Mesenchymal stem cell (in vitro differentiated cells and primary cell): ENCODE data around the gene SCARB1.
A peak's percentile ranks its signal among the peaks of the same experiment; 100 is the strongest.

Experiments
- DNase-seq: peaks from one replicate; pipeline ENCODE4 v3.0.0-alpha.2; 2013
- H2AFZ ChIP-seq: one replicate; pipeline ENCODE4 v1.6.1; 2013; ENCODE audit warnings: low read depth, mild to moderate bottlenecking, control low read depth, inconsistent platforms, low read length, moderate library complexity
- H2AK5ac ChIP-seq: 2 replicates; pipeline ENCODE4 v1.6.1; 2013; ENCODE audit warnings: low read length, moderate library complexity, mild to moderate bottlenecking, inconsistent platforms; ENCODE audit not compliant: severe bottlenecking
- H2BK120ac ChIP-seq: one replicate; pipeline ENCODE4 v1.6.1; 2013; ENCODE audit warnings: low read depth, mild to moderate bottlenecking, inconsistent platforms, low read length, moderate library complexity
- H2BK12ac ChIP-seq, 2 experiments: one replicate each; pipeline ENCODE4 v1.6.1; 2013; ENCODE audit warnings: inconsistent platforms in 2 of 2, low read length in 2 of 2, mild to moderate bottlenecking in 2 of 2, moderate library complexity in 2 of 2, control low read depth in 1 of 2
- H2BK15ac ChIP-seq: one replicate; pipeline ENCODE4 v1.6.1; 2013; ENCODE audit warnings: mild to moderate bottlenecking, low read depth, inconsistent platforms; ENCODE audit not compliant: poor library complexity, severe bottlenecking
- H2BK5ac ChIP-seq: 2 replicates; pipeline ENCODE4 v1.6.1; 2013; ENCODE audit warnings: low read depth, mild to moderate bottlenecking, low read length, control low read depth, inconsistent platforms; ENCODE audit not compliant: poor library complexity, severe bottlenecking
- H3K14ac ChIP-seq, 2 experiments: one replicate each; pipeline ENCODE4 v1.6.1; 2013; ENCODE audit warnings: inconsistent platforms in 2 of 2, low read length in 2 of 2, control low read depth in 1 of 2, mild to moderate bottlenecking in 1 of 2, moderate library complexity in 1 of 2
- H3K18ac ChIP-seq, 2 experiments: one replicate each; pipeline ENCODE4 v1.6.1; 2013; ENCODE audit warnings: inconsistent platforms in 2 of 2, low read length in 2 of 2, control low read depth in 1 of 2, low read depth in 1 of 2, mild to moderate bottlenecking in 1 of 2
- H3K23ac ChIP-seq, 2 experiments: one replicate each; pipeline ENCODE4 v1.6.1; 2013; ENCODE audit warnings: inconsistent platforms in 2 of 2, low read length in 2 of 2, mild to moderate bottlenecking in 2 of 2, moderate library complexity in 2 of 2, control low read depth in 1 of 2
- H3K27ac ChIP-seq: 2 replicates; pipeline ENCODE4 v1.5.1; 2013; ENCODE audit warnings: mild to moderate bottlenecking, moderate library complexity, low read length, control low read depth, inconsistent platforms; ENCODE audit not compliant: poor library complexity, severe bottlenecking
- H3K27me3 ChIP-seq, 2 experiments: 2 replicates each; pipeline versions ENCODE4 v1.6.1 to v1.7.0; 2013; ENCODE audit warnings: low read length in 2 of 2, mild to moderate bottlenecking in 2 of 2, moderate library complexity in 2 of 2, control low read depth in 1 of 2, inconsistent platforms in 1 of 2; ENCODE audit not compliant: control insufficient read depth in 1 of 2, insufficient read depth in 1 of 2
- H3K36me3 ChIP-seq, 2 experiments: 2 replicates each; pipeline versions ENCODE4 v1.6.1 to v1.7.0; 2013; ENCODE audit warnings: low read length in 2 of 2, control low read depth in 1 of 2, inconsistent platforms in 1 of 2, low read depth in 1 of 2, mild to moderate bottlenecking in 1 of 2; ENCODE audit not compliant: insufficient read depth in 2 of 2, control insufficient read depth in 1 of 2
- H3K4ac ChIP-seq, 2 experiments: one replicate each; pipeline ENCODE4 v1.6.1; 2013; ENCODE audit warnings: inconsistent platforms in 2 of 2, low read length in 2 of 2, mild to moderate bottlenecking in 2 of 2, moderate library complexity in 2 of 2, control low read depth in 1 of 2, low read depth in 1 of 2
- H3K4me1 ChIP-seq: 2 replicates; pipeline ENCODE4 v1.6.1; 2013; ENCODE audit warnings: low read depth, low read length, control low read depth; ENCODE audit not compliant: control insufficient read depth, insufficient read depth
- H3K4me2 ChIP-seq: 2 replicates; pipeline ENCODE4 v1.6.1; 2013; ENCODE audit warnings: low read length, mild to moderate bottlenecking, inconsistent platforms; ENCODE audit not compliant: poor library complexity, severe bottlenecking
- H3K4me3 ChIP-seq, 2 experiments: 2 replicates each; pipeline versions ENCODE4 v1.5.1 to v1.7.0; 2013; ENCODE audit warnings: low read length in 2 of 2, mild to moderate bottlenecking in 2 of 2, control low read depth in 1 of 2, low read depth in 1 of 2; ENCODE audit not compliant: insufficient read depth in 1 of 2
- H3K79me1 ChIP-seq: replicated peaks from 2 replicates; pipeline ENCODE4 v1.6.1; 2013; ENCODE audit warnings: mild to moderate bottlenecking, control low read depth, low read length, inconsistent platforms; ENCODE audit not compliant: poor library complexity, severe bottlenecking
- H3K9ac ChIP-seq: 2 replicates; pipeline ENCODE4 v1.7.0; 2013; ENCODE audit warnings: mild to moderate bottlenecking, low read length, moderate library complexity
- H3K9me3 ChIP-seq: 2 replicates; pipeline ENCODE4 v1.7.0; 2013; ENCODE audit warnings: mild to moderate bottlenecking, low read length; ENCODE audit not compliant: control insufficient read depth
- H4K8ac ChIP-seq: one replicate; pipeline ENCODE4 v1.6.1; 2013; ENCODE audit warnings: inconsistent platforms, mild to moderate bottlenecking, low read length, moderate library complexity
- H4K91ac ChIP-seq: one replicate; pipeline ENCODE4 v1.6.1; 2013; ENCODE audit warnings: mild to moderate bottlenecking, low read length, inconsistent platforms
- WGBS: methylation state at CpG from one replicate; pipeline ENCODE4 v1.1.7; 2013; ENCODE audit warnings: mixed read lengths; 5-methylcytosine and 5-hydroxymethylcytosine counted together

The SCARB1 gene

DNA sequence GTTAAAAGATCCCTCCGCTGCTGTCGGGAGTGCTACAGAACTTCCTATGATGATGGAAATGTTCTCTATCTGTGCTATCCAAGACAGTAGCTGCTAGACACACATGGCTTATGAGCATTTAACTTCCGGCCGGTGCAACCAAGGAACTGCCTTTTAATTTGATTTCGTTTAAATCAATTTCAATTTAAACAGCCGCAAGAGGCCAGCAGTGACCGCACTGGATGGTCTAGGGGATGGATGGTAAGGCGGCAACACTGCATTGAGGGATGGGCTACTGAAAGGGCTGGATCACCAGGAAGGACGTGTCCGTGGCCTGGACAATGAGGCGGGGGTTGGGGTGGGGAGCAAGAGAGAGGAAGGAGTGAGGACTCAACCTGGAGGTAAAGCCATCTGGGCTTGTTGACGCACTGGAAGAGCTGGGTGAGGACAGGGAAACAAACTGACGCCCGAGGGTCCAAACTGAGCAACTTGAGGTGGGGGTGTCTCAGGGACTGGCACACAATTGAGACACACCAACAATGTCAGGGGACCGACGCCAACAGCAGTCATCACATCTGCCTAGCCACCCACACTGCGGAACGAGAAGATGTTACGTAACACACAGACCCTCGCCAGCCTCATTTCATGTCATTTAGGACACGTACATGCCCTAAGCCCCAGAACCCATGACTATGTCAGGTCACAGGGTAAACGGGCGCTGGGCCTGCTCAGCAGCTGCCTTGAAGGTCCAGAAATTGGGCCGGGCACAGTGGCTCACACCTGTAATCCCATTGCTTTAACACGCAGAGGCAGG lies 57.6 kb downstream of the SCARB1 start:
- WGBS, result 97% methylated on average over 25 of the region's 25 CpGs
- H4K91ac ChIP-seq, result no peak overlapping the region
- H2BK5ac ChIP-seq, result no peak overlapping the region
- H3K9me3 ChIP-seq, result no peaks in the 10 kb centered on the region
- no peak overlapping the region for H3K4me3 ChIP-seq
- no peak overlapping the region for H2AFZ ChIP-seq
- peaks cover 3 to 42% of the 10 kb centered on the region in 2 experiments for H3K36me3 ChIP-seq
- H3K23ac ChIP-seq, result no peak overlapping the region
- DNase-seq, result no peak
- H3K79me1 ChIP-seq, result no peaks in the 10 kb centered on the region
- peaks cover 1% of the 10 kb centered on the region for H3K4me1 ChIP-seq
- no peak overlapping the region for H3K9ac ChIP-seq
- H3K27ac ChIP-seq, result no peak overlapping the region
- H3K27me3 ChIP-seq, result no peaks in the 10 kb centered on the region
- H3K14ac ChIP-seq, result no peak overlapping the region
- no peak overlapping the region for H3K4me2 ChIP-seq
- no peak overlapping the region for H3K18ac ChIP-seq
- H3K4ac ChIP-seq, result no peak overlapping the region
- no peak overlapping the region for H2AK5ac ChIP-seq
- H2BK12ac ChIP-seq, result no peak overlapping the region
- no peak overlapping the region for H2BK120ac ChIP-seq
- no peak overlapping the region for H2BK15ac ChIP-seq
- H4K8ac ChIP-seq, result no peak overlapping the region

DNA sequence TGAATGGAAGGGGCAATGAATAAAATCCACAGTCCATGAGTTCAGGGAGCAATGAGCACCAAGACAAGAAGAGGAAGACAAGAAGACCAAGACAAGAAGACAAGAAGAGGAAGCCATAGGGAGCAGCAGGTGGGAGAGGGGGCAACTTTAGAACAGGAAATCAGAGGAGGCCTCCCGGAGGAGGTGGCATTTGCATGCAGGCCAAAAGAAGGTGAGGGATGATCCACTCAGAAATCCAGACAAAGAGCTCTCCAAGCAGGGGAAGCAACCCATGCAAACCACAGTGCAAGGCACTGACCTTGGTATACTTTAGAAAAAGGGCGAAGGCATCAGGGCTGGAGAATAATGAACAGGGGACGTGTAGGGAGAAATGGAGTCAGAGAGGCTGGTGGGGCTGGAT lies 58.6 kb downstream of the SCARB1 start:
- 95% methylated on average over 3 of the region's 3 CpGs for WGBS
- no peak overlapping the region for H2AK5ac ChIP-seq

DNA sequence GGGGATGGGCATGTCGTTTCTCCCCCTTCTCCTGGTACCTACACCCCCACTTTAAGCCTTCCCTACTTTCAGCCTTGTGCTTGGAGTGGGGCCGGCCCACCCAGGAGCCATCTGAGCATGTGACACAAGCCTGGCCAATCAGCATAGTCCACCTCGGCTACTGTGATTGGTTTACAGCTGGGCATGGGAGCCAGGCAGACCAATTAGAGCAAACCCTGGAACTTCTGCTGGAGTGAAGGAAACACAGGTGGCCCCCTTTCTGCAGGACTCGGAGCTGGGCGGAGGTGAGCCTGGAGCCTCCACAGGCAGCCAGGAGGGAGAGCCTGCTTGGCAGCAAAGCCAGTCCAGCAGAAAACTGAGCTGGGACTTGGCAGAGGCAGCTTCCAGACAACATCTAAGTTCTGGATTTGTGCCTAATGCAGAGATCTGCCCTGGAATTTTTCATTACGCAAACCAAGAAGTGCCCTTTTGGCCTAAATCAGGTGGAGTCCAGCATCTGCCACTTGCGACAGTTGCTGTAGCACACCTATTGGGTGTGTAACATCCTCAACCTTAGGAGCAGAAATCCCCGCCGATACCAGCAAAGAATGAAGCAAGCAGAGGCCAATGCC lies 59.5 kb downstream of the SCARB1 start:
- DNase-seq, result peak; percentile 8

More for the DNA sequence above, 58.6 kb downstream of the SCARB1 start:
- Histone ChIP-seq H3K23ac (no peak overlapping the region), H3K14ac (no peak overlapping the region), H3K4me3 (no peak overlapping the region), H2BK120ac (no peak overlapping the region), H3K27ac (no peak overlapping the region), H3K9ac (no peak overlapping the region), H2BK15ac (no peak overlapping the region), H3K79me1 (no peaks in the 10 kb centered on the region), H3K9me3 (no peaks in the 10 kb centered on the region), H3K36me3 (peaks cover 3 to 45% of the 10 kb centered on the region in 2 experiments), H3K18ac (no peak overlapping the region), H3K4me2 (no peak overlapping the region), H3K27me3 (no peaks in the 10 kb centered on the region), H4K91ac (no peak overlapping the region), H3K4ac (no peak overlapping the region), H4K8ac (no peak overlapping the region), H2BK12ac (no peak overlapping the region), H2AFZ (no peak overlapping the region), H2BK5ac (no peak overlapping the region), H3K4me1 (peaks cover 1% of the 10 kb centered on the region)
- no peak for DNase-seq

DNA sequence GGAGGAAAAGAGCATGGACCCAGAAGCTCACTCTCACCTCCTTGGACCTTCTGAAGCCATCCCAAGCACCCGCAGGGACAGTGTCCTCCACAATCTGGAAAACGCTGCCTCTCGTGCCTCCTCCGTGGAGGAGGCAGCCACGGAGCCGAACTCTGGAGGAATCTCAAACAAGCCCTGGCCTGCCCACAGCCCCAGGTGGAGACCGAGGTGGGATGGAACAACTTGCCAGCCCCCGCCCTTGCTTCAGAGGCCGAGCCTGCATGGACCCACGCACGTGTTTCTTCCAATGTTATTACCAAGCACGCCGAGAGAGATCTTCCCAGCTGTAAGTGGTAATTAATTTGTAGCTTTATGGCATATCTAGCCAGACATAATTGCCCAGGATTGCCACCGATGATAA lies 61.3 kb downstream of the SCARB1 start:
- H4K8ac ChIP-seq, result no peak overlapping the region
- H3K36me3 ChIP-seq, result peaks cover 3 to 45% of the 10 kb centered on the region in 2 experiments
- H3K14ac ChIP-seq, result no peak overlapping the region
- no peak overlapping the region for H3K18ac ChIP-seq
- no peak overlapping the region for H4K91ac ChIP-seq
- H3K9ac ChIP-seq, result no peak overlapping the region
- 94% methylated on average over 14 of the region's 14 CpGs for WGBS
- no peaks in the 10 kb centered on the region for H3K9me3 ChIP-seq
- no peak overlapping the region for H3K4me3 ChIP-seq
- H2BK120ac ChIP-seq, result no peak overlapping the region
- no peak for DNase-seq
- H3K4me1 ChIP-seq, result peaks cover 1% of the 10 kb centered on the region
- no peak overlapping the region for H3K27ac ChIP-seq
- no peaks in the 10 kb centered on the region for H3K27me3 ChIP-seq
- H3K4ac ChIP-seq, result no peak overlapping the region
- peak overlapping the region; percentile 41 for H2AK5ac ChIP-seq
- H2BK15ac ChIP-seq, result no peak overlapping the region
- no peak overlapping the region for H2BK12ac ChIP-seq
- H3K79me1 ChIP-seq, result no peaks in the 10 kb centered on the region
- no peak overlapping the region for H3K23ac ChIP-seq
- H2BK5ac ChIP-seq, result no peak overlapping the region
- H2AFZ ChIP-seq, result no peak overlapping the region
- no peak overlapping the region for H3K4me2 ChIP-seq

More for the DNA sequence above, 59.5 kb downstream of the SCARB1 start:
- Histone ChIP-seq H3K18ac (no peak overlapping the region), H3K27me3 (no peaks in the 10 kb centered on the region), H3K27ac (no peak overlapping the region), H3K23ac (no peak overlapping the region), H4K91ac (no peak overlapping the region), H3K9me3 (no peaks in the 10 kb centered on the region), H3K14ac (no peak overlapping the region), H2BK120ac (no peak overlapping the region), H3K79me1 (no peaks in the 10 kb centered on the region), H2BK15ac (no peak overlapping the region), H2AK5ac (no peak overlapping the region), H3K4ac (peak overlapping the region in 1 of 2 experiments; percentile 27), H2BK12ac (no peak overlapping the region), H3K36me3 (peaks cover 3 to 40% of the 10 kb centered on the region in 2 experiments), H3K9ac (no peak overlapping the region), H3K4me2 (no peak overlapping the region), H2BK5ac (no peak overlapping the region), H4K8ac (no peak overlapping the region), H2AFZ (no peak overlapping the region), H3K4me1 (peaks cover 1% of the 10 kb centered on the region), H3K4me3 (no peak overlapping the region)
- WGBS, result 97% methylated on average over 9 of the region's 9 CpGs
